ENCODE measurements around the gene KCNQ5. TPM values are rescaled to one million over a fixed set of nuclear protein-coding genes. Genes with fewer than 3 reads are reported as not detected.

The KCNQ5 gene
- total RNA-seq, 1 experiment from 2014 or later = 0.07 TPM

DNA sequence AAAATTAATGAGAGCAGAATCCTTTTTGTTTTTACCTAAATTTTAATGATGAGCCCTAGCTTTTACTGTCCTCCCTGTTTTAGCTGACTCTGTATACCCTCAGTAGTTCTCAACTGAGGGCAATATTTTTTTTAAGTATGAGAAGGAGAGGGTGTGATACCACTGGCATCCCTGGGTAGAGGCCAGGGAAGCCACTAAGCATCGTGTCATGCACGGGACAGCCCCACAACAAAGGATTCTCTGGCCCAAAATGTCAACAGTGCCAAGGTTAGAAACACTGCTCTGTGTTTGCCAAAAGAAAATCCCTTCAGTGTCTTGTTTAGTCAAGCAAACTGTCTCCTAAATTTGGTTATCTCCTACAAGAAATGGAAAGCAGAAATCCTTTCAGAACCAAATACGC is 210.4 kb downstream of the KCNQ5 start:
- WGBS (ENCODE audit: extremely low coverage, insufficient read length, low lambda C conversion rate) = no CpG with 5 or more reads among the region's 3 CpGs
- Histone ChIP-seq H3K56ac (ENCODE audit: insufficient read length, low read depth, low read length) (no peak overlapping the region), H3K23me2 (ENCODE audit: insufficient read length, low read depth, low read length, poor library complexity, severe bottlenecking) (no peaks in the 10 kb centered on the region), H2BK120ac (ENCODE audit: low read depth, low read length, poor library complexity, severe bottlenecking) (no peak overlapping the region), H3T11ph (ENCODE audit: low read length) (no peak overlapping the region), H2AK5ac (ENCODE audit: insufficient read length, low read length) (no peak overlapping the region), H3K27me3 (ENCODE audit: insufficient read depth, low read length) (no peaks in the 10 kb centered on the region), H3K18ac (ENCODE audit: insufficient read length, low read depth, low read length) (no peak overlapping the region), H3K27ac (ENCODE audit: insufficient read length, low read depth, low read length) (no peak overlapping the region), H4K5ac (ENCODE audit: insufficient read length, low read depth, low read length) (no peak overlapping the region), H3K9ac (ENCODE audit: extremely low read depth, insufficient read length, low read length) (no peak overlapping the region), H4K8ac (replicated peaks; ENCODE audit: insufficient read length, low read depth, low read length) (no peak overlapping the region), H3K23ac (ENCODE audit: insufficient read length, low read depth, low read length) (no peak overlapping the region), H3K9me3 (ENCODE audit: control insufficient read depth, low read depth, low read length) (no peaks in the 10 kb centered on the region), H2BK15ac (ENCODE audit: low read depth, low read length) (no peak overlapping the region), H3K4ac (ENCODE audit: low read depth, low read length) (no peak overlapping the region), H3K4me1 (ENCODE audit: insufficient read depth, low read length) (no peaks in the 10 kb centered on the region), H2AFZ (ENCODE audit: low read length) (no peak overlapping the region), H2BK12ac (ENCODE audit: insufficient read length, low read depth, low read length) (no peak overlapping the region), H4K91ac (ENCODE audit: insufficient read length, low read depth, low read length) (no peak overlapping the region), H2BK20ac (ENCODE audit: low read depth, low read length, poor library complexity, severe bottlenecking) (no peak overlapping the region), H3K14ac (ENCODE audit: insufficient read depth, low read length) (no peak overlapping the region), H3K79me1 (ENCODE audit: insufficient read depth, low read depth, low read length, poor library complexity, severe bottlenecking) (no peaks in the 10 kb centered on the region), H4K20me1 (ENCODE audit: control insufficient read depth, insufficient read depth, insufficient read length) (no peaks in the 10 kb centered on the region), H3K4me2 (ENCODE audit: insufficient read depth, insufficient read length, low read length) (no peak overlapping the region), H2BK5ac (ENCODE audit: insufficient read length, low read length) (no peak overlapping the region), H3K79me2 (ENCODE audit: insufficient read depth, low read length) (no peaks in the 10 kb centered on the region)
- no peaks in the 10 kb centered on the region for H3K4me1 Mint-ChIP-seq
- H3K36me3 Mint-ChIP-seq (ENCODE audit: insufficient read depth in 1 of 3, low read depth in 3 of 3) = no peaks in the 10 kb centered on the region
- H3K27ac Mint-ChIP-seq = no peak overlapping the region
- no peaks in the 10 kb centered on the region for H3K27me3 Mint-ChIP-seq (ENCODE audit: low read depth)
- TF ChIP-seq, protein P1, sequence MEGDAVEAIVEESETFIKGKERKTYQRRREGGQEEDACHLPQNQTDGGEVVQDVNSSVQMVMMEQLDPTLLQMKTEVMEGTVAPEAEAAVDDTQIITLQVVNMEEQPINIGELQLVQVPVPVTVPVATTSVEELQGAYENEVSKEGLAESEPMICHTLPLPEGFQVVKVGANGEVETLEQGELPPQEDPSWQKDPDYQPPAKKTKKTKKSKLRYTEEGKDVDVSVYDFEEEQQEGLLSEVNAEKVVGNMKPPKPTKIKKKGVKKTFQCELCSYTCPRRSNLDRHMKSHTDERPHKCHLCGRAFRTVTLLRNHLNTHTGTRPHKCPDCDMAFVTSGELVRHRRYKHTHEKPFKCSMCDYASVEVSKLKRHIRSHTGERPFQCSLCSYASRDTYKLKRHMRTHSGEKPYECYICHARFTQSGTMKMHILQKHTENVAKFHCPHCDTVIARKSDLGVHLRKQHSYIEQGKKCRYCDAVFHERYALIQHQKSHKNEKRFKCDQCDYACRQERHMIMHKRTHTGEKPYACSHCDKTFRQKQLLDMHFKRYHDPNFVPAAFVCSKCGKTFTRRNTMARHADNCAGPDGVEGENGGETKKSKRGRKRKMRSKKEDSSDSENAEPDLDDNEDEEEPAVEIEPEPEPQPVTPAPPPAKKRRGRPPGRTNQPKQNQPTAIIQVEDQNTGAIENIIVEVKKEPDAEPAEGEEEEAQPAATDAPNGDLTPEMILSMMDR (conservative IDR thresholded peaks at IDR 0.05) = no peak
- no peak for DNase-seq
- H3K9me3 Mint-ChIP-seq = peaks cover 4 to 8% of the 10 kb centered on the region in 2 experiments; a peak in 4 of 5 replicates
- H3K4me3 Mint-ChIP-seq = no peak overlapping the region

All from H9 (cell line).